DND-41 (cell line): ENCODE data around the gene SNRNP70.

ENCODE experiments used
- CTCF ChIP-seq: IDR thresholded peaks from 2 replicates; pipeline ENCODE4 v1.5.1; 2012; ENCODE audit warnings: borderline replicate concordance, low read length, moderate library complexity, mild to moderate bottlenecking; ENCODE audit not compliant: poor library complexity, severe bottlenecking; ENCODE audit errors: extremely low read depth
- EZH2 ChIP-seq: IDR thresholded peaks from 3 replicates; pipeline ENCODE4 v1.6.1; 2012; ENCODE audit warnings: borderline replicate concordance, low read depth, mild to moderate bottlenecking, moderate library complexity, low read length, inconsistent platforms; ENCODE audit not compliant: severe bottlenecking

GRCh38 chr19:49141352-49141751 lies 56.1 kb downstream of the SNRNP70 start:
- TF ChIP-seq CTCF = no peak
- TF ChIP-seq EZH2 = no peak
